22Rv1 (cell line): ENCODE measurements around the gene SBF2.

Experiments
- ZFX ChIP-seq: fragments of 450-650 bp; IDR thresholded peaks from 2 replicates; pipeline ENCODE4 v1.6.1; 2017; ENCODE audit warnings: antibody characterized with exemption, borderline replicate concordance
- TF ChIP-seq, protein P1 (sequence below): fragments of 450-650 bp; IDR thresholded peaks from 2 replicates; pipeline ENCODE4 v1.5.1; 2017; ENCODE audit warnings: mild to moderate bottlenecking

DNA sequence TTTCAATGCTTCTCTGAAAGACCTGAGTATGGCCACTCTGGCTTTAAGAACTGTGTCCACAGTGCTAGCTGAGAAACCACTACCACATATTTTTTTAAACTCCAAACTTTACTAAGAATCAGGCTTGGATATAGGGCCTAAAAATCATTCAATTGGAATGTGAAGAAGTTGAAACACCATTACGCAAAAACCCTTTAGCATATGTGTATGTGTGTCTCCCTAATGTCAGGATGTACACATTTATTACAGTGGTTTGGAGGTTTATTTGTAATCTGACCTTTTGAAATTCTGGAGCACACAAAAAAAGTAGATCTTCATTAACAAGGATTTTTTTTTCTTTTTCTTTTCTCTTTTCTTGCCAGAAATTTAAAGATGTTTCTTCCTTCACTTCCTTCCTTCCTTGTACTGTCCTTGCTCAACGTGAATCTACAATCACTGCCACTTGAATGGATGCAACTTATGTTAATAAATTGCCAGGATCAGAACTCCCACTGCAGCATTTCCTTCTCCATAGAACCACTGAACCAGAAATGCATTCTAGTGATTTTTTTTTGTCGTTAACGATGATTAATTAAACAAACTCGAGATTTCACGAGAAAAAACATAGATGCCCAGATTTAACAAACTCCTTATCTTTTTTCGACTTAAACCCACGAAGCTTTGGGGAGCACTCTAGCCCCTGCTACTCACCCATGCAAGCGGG is 7.8 kb upstream of the SBF2 start:
- TF ChIP-seq, protein P1, sequence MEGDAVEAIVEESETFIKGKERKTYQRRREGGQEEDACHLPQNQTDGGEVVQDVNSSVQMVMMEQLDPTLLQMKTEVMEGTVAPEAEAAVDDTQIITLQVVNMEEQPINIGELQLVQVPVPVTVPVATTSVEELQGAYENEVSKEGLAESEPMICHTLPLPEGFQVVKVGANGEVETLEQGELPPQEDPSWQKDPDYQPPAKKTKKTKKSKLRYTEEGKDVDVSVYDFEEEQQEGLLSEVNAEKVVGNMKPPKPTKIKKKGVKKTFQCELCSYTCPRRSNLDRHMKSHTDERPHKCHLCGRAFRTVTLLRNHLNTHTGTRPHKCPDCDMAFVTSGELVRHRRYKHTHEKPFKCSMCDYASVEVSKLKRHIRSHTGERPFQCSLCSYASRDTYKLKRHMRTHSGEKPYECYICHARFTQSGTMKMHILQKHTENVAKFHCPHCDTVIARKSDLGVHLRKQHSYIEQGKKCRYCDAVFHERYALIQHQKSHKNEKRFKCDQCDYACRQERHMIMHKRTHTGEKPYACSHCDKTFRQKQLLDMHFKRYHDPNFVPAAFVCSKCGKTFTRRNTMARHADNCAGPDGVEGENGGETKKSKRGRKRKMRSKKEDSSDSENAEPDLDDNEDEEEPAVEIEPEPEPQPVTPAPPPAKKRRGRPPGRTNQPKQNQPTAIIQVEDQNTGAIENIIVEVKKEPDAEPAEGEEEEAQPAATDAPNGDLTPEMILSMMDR, result no peak
- no peak for TF ChIP-seq ZFX
